Measurements from ENCODE around the gene KSR1. TPM values are rescaled to one million over a fixed set of nuclear protein-coding genes. Genes with fewer than 3 reads are reported as not detected.
A peak's percentile ranks its signal among the peaks of the same experiment; 100 is the strongest.

KSR1 gene
- total and polyA plus RNA-seq, 2 of the 4 experiments (the other 2 are of a cell fraction) = 12.5 to 21.9 TPM

- H4K91ac ChIP-seq (ENCODE audit: insufficient read depth, low read depth, low read length) = no peak overlapping the region
- H3K4me3 ChIP-seq (ENCODE audit: insufficient read depth, low read depth, low read length) = no peak overlapping the region
- POLR2A ChIA-PET (ENCODE audit: unreplicated experiment) = interaction anchor here (0.6 kb wide), 1 partner anchor 114 kb away, joined by 3 read pairs; no protein-coding TSS in a partner anchor
- 0 out of 2 replicates have a peak overlapping the region, but pooled peaks have one; percentile 0 for H2AK5ac ChIP-seq (ENCODE audit: low read depth, low read length)
- H2BK15ac ChIP-seq (ENCODE audit: low read depth, low read length) = no peak overlapping the region
- CTCF ChIA-PET = interaction anchor here (0.6 kb wide), 2 partner anchors 49 to 91 kb away, joined by 3 to 7 read pairs; no protein-coding TSS in a partner anchor
- H3K9ac ChIP-seq (ENCODE audit: low read depth, low read length) = no peak overlapping the region
- no peaks in the 10 kb centered on the region for H3K27me3 ChIP-seq (ENCODE audit: control insufficient read depth, insufficient read depth, low read length)
- no TSS peak for BruUV-seq (replicated peaks)
- H3K79me1 ChIP-seq (ENCODE audit: low read depth in 1 of 2, low read length in 2 of 2) = peaks cover 51 to 93% of the 10 kb centered on the region in 2 experiments
- H2BK20ac ChIP-seq (ENCODE audit: low read depth, low read length) = no peak overlapping the region
- no peak overlapping the region for H4K8ac ChIP-seq (ENCODE audit: low read depth in 2 of 2, low read length in 2 of 2)
- H2BK5ac ChIP-seq (ENCODE audit: low read depth, low read length, poor library complexity, severe bottlenecking) = no peak overlapping the region
- DNase-seq = no peak
- H2AK9ac ChIP-seq (replicated peaks; ENCODE audit: low read depth, low read length, poor library complexity) = no peak overlapping the region
- WGBS, 2 experiments (ENCODE audit: extremely low coverage in 2 of 2, insufficient read length in 1 of 2) = no CpG with 5 or more reads among the region's 8 CpGs
- H3K4me1 ChIP-seq (ENCODE audit: control insufficient read depth, insufficient read depth, low read length) = peaks cover 28% of the 10 kb centered on the region
- no peak overlapping the region for H2BK120ac ChIP-seq (ENCODE audit: low read depth, low read length)
- no peak overlapping the region for H3K56ac ChIP-seq (ENCODE audit: extremely low read depth, insufficient read depth, low read length)
- H3K9me1 ChIP-seq (ENCODE audit: insufficient read depth, low read length) = peaks cover 33% of the 10 kb centered on the region
- peak overlapping the region; percentile 5 for H2AFZ ChIP-seq (replicated peaks; ENCODE audit: low read length, poor library complexity)
- H3K36me3 ChIP-seq (ENCODE audit: control insufficient read depth, insufficient read depth, low read length) = peaks cover 9% of the 10 kb centered on the region; the same call in 1 of the 2 replicates
- no peak overlapping the region for H3K23ac ChIP-seq (ENCODE audit: low read depth, low read length)
- dilution Hi-C loops (cut with HindIII; ENCODE audit: low sequenced_read_pairs, unreplicated experiment) = no loop called here
- TF ChIP-seq MXI1 (IDR thresholded peaks at IDR 0.05; ENCODE audit: borderline replicate concordance, low read depth, low read length) = no peak
- TF ChIP-seq RCOR1 (IDR thresholded peaks at IDR 0.05; ENCODE audit: insufficient replicate concordance, low read length) = no peak
- TF ChIP-seq, protein P1, sequence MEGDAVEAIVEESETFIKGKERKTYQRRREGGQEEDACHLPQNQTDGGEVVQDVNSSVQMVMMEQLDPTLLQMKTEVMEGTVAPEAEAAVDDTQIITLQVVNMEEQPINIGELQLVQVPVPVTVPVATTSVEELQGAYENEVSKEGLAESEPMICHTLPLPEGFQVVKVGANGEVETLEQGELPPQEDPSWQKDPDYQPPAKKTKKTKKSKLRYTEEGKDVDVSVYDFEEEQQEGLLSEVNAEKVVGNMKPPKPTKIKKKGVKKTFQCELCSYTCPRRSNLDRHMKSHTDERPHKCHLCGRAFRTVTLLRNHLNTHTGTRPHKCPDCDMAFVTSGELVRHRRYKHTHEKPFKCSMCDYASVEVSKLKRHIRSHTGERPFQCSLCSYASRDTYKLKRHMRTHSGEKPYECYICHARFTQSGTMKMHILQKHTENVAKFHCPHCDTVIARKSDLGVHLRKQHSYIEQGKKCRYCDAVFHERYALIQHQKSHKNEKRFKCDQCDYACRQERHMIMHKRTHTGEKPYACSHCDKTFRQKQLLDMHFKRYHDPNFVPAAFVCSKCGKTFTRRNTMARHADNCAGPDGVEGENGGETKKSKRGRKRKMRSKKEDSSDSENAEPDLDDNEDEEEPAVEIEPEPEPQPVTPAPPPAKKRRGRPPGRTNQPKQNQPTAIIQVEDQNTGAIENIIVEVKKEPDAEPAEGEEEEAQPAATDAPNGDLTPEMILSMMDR (conservative IDR thresholded peaks at IDR 0.05; ENCODE audit: low read depth, low read length) = no peak
- TF ChIP-seq, protein P2, sequence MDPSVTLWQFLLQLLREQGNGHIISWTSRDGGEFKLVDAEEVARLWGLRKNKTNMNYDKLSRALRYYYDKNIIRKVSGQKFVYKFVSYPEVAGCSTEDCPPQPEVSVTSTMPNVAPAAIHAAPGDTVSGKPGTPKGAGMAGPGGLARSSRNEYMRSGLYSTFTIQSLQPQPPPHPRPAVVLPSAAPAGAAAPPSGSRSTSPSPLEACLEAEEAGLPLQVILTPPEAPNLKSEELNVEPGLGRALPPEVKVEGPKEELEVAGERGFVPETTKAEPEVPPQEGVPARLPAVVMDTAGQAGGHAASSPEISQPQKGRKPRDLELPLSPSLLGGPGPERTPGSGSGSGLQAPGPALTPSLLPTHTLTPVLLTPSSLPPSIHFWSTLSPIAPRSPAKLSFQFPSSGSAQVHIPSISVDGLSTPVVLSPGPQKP (IDR thresholded peaks at IDR 0.05; ENCODE audit: borderline replicate concordance, low read depth, low read length) = no peak
- TF ChIP-seq RFX5 (IDR thresholded peaks at IDR 0.05; ENCODE audit: low read depth, low read length) = no peak
- TF ChIP-seq USF2 (IDR thresholded peaks at IDR 0.05; ENCODE audit: low read depth, low read length) = no peak
- TF ChIP-seq POLR2A (IDR thresholded peaks at IDR 0.05; ENCODE audit: low read depth, low read length) = no peak
- no peak for TF ChIP-seq NFE2L2 (IDR thresholded peaks at IDR 0.05; ENCODE audit: low read depth, low read length)
- TF ChIP-seq CEBPB (IDR thresholded peaks at IDR 0.05; ENCODE audit: low read depth, low read length) = no peak
- TF ChIP-seq BHLHE40 (IDR thresholded peaks at IDR 0.05; ENCODE audit: low read depth, low read length) = no peak
- TF ChIP-seq CHD1 (IDR thresholded peaks at IDR 0.05; ENCODE audit: low read depth, low read length) = no peak
- H4K20me1 ChIP-seq (ENCODE audit: insufficient read depth, low read length) = peaks cover 94% of the 10 kb centered on the region
- no peak overlapping the region for H3K4me2 ChIP-seq (ENCODE audit: low read depth, low read length)
- no peak overlapping the region for H3K14ac ChIP-seq (replicated peaks; ENCODE audit: low read depth, low read length)
- H3K4ac ChIP-seq (ENCODE audit: low read depth, low read length) = no peak overlapping the region
- H3K9me3 ChIP-seq (ENCODE audit: control insufficient read depth, insufficient read depth, low read length) = no peaks in the 10 kb centered on the region
- H3K27ac ChIP-seq (ENCODE audit: insufficient read depth, low read length) = no peak overlapping the region
- no peak for ATAC-seq (ENCODE audit: low read depth)
- in situ Hi-C loops (cut with MboI; ENCODE audit: low sequenced_read_pairs) = no loop called here
- H3K18ac ChIP-seq (ENCODE audit: low read depth, low read length) = no peak overlapping the region
- H4K5ac ChIP-seq (ENCODE audit: low read depth, low read length) = no peak overlapping the region
- intact Hi-C loops (cut with micrococcal nuclease) = no loop called here
Measured at GRCh38 chr17:27473748-27474609, 17.7 kb downstream of the KSR1 start.
